ENCODE data around the gene CHST13. TPM values are rescaled to one million over a fixed set of nuclear protein-coding genes. Genes with fewer than 3 reads are reported as not detected.

The CHST13 gene
- total RNA-seq, 4 donors from 2014 or later, result 0.23 to 0.95 TPM; not detected in 2

DNA sequence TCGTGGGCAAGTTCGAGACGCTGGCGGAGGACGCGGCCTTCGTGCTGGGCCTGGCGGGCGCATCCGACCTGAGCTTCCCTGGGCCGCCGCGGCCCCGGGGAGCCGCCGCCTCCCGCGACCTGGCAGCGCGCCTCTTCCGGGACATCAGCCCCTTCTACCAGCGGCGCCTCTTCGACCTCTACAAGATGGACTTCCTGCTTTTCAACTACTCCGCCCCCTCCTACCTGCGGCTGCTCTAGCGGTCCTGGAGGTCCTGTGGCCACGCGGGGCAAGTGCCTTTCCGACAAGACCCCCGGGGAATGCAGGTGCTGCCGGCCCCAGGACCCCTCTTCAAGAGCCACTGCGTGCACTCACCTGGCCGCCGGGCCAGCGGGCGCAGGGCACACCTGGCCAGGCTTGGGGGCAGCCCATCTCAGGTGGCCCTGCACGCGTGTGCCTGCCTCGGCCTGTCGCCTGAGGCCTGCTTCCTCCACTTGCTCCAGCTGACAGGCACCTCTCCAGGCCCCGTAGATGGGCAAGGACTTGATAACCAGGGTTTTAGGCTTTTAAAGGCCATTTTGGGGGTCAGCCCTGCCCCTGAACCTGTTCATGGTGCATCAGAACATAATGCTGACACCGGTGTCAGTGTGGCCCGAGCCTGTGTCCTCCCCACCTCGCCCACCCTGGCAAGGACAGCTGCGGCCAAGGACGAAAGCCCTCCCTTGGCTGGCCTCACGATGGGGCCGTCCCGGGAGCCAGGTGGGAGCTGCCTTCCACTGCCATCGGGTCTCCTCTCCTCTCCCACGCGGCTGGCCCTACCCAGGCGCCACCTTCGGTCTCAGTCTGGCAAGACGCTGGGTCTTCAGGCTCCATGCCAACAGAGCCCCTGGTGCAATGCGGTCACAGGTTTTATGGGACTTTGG, 18.6 kb downstream of the CHST13 start:
- intact Hi-C loops (cut with DNase I), result no loop called here
- Histone ChIP-seq H3K27ac (no peak overlapping the region), H3K36me3 (no peaks in the 10 kb centered on the region), H3K4me3 (no peak overlapping the region), H3K27me3 (peaks cover 0 to 69% (median 0%) of the 10 kb centered on the region in 4 donors), H3K9me3 (peaks cover 0 to 5% (median 0%) of the 10 kb centered on the region in 3 donors), H3K4me1 (peaks cover 4 to 8% (median 5%) of the 10 kb centered on the region in 3 donors)
- TF ChIP-seq POLR2A (IDR thresholded peaks at IDR 0.05) (no peak), CTCF (IDR thresholded peaks at IDR 0.05) (no peak)
- no peak for DNase-seq
- WGBS, 2 donors, result 73 to 92% methylated on average over 7 to 29 of the region's 57 CpGs

- Histone ChIP-seq H3K4me3 (no peak overlapping the region), H3K36me3 (no peaks in the 10 kb centered on the region), H3K9me3 (peaks cover 0 to 5% (median 0%) of the 10 kb centered on the region in 3 donors), H3K4me1 (peaks cover 4 to 8% (median 5%) of the 10 kb centered on the region in 3 donors), H3K27me3 (peaks cover 0 to 67% (median 0%) of the 10 kb centered on the region in 4 donors), H3K27ac (no peak overlapping the region)
- no peak for DNase-seq
- TF ChIP-seq CTCF (IDR thresholded peaks at IDR 0.05), result no peak
- TF ChIP-seq POLR2A (IDR thresholded peaks at IDR 0.05), result no peak
- intact Hi-C loops (cut with DNase I), result no loop called here
- WGBS, 2 donors, result 88 to 93% methylated on average over 1 to 2 of the region's 2 CpGs
Measured at GRCh38 chr3:126543457-126544061, 19.6 kb downstream of the CHST13 start.

- intact Hi-C loops (cut with DNase I), result no loop called here
Measured at GRCh38 chr3:126544596-126545281, 20.8 kb downstream of the CHST13 start.

GRCh38 chr3:126545544-126545943, 21.6 kb downstream of the CHST13 start:
- Histone ChIP-seq H3K36me3 (no peaks in the 10 kb centered on the region), H3K27ac (no peak overlapping the region), H3K9me3 (peaks cover 0 to 5% (median 0%) of the 10 kb centered on the region in 3 donors), H3K4me1 (peaks cover 4 to 5% (median 4%) of the 10 kb centered on the region in 3 donors), H3K4me3 (no peak overlapping the region), H3K27me3 (peaks cover 0 to 76% (median 0%) of the 10 kb centered on the region in 4 donors)
- 73 to 74% methylated on average over 5 of the region's 5 CpGs for WGBS, 2 donors
- TF ChIP-seq POLR2A (IDR thresholded peaks at IDR 0.05), result no peak
- TF ChIP-seq CTCF (IDR thresholded peaks at IDR 0.05), result no peak
- intact Hi-C loops (cut with DNase I), result no loop called here
- DNase-seq, result no peak

More at GRCh38 chr3:126544596-126545281, 20.8 kb downstream of the CHST13 start:
- no peak for TF ChIP-seq CTCF (IDR thresholded peaks at IDR 0.05)
- TF ChIP-seq POLR2A (IDR thresholded peaks at IDR 0.05), result no peak
- no peak for DNase-seq
- 54 to 76% methylated on average over 3 to 5 of the region's 7 CpGs for WGBS, 2 donors
- Histone ChIP-seq H3K4me3 (no peak overlapping the region), H3K9me3 (peaks cover 0 to 5% (median 0%) of the 10 kb centered on the region in 3 donors), H3K36me3 (no peaks in the 10 kb centered on the region), H3K27me3 (peaks cover 0 to 68% (median 0%) of the 10 kb centered on the region in 4 donors), H3K27ac (no peak overlapping the region), H3K4me1 (peaks cover 4 to 8% (median 5%) of the 10 kb centered on the region in 3 donors)
